AG10803 (cell line): Measurements from ENCODE around the gene TMEM147.

Source experiments
- DNase-seq: peaks from one replicate; pipeline ENCODE4 v3.0.0; 2010; ENCODE audit warnings: low read depth
- H3K4me3 ChIP-seq: 2 replicates; pipeline ENCODE4 v1.5.1; 2011; ENCODE audit warnings: mild to moderate bottlenecking, low read length, control low read depth
- TF ChIP-seq, protein P1 (sequence below): conservative IDR thresholded peaks from 2 replicates; pipeline ENCODE4 v1.5.1; 2011; ENCODE audit warnings: mild to moderate bottlenecking, low read length, control low read depth, inconsistent platforms

The TMEM147 gene

DNA sequence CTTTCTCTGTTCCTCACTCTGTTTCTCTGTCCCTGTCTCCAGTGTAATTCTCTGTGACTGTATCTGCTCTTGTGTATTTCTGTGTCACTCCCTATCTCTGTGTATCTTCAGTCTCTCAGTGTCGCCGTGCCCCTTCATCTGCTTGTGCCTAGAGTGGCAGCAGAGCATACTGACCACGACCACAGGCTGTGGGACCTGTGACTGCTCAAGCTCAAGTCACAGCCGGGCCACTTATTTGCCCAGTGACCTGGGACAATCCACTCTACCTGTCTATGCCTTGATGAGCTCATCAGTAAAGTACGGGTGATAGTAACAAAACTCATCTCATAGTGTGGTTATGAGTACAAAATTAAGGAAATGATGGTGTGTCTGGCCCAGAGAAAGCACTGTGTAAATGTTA is 8.7 kb downstream of the TMEM147 start:
- no peak overlapping the region for H3K4me3 ChIP-seq
- TF ChIP-seq, protein P1, sequence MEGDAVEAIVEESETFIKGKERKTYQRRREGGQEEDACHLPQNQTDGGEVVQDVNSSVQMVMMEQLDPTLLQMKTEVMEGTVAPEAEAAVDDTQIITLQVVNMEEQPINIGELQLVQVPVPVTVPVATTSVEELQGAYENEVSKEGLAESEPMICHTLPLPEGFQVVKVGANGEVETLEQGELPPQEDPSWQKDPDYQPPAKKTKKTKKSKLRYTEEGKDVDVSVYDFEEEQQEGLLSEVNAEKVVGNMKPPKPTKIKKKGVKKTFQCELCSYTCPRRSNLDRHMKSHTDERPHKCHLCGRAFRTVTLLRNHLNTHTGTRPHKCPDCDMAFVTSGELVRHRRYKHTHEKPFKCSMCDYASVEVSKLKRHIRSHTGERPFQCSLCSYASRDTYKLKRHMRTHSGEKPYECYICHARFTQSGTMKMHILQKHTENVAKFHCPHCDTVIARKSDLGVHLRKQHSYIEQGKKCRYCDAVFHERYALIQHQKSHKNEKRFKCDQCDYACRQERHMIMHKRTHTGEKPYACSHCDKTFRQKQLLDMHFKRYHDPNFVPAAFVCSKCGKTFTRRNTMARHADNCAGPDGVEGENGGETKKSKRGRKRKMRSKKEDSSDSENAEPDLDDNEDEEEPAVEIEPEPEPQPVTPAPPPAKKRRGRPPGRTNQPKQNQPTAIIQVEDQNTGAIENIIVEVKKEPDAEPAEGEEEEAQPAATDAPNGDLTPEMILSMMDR: no peak
- no peak for DNase-seq

DNA sequence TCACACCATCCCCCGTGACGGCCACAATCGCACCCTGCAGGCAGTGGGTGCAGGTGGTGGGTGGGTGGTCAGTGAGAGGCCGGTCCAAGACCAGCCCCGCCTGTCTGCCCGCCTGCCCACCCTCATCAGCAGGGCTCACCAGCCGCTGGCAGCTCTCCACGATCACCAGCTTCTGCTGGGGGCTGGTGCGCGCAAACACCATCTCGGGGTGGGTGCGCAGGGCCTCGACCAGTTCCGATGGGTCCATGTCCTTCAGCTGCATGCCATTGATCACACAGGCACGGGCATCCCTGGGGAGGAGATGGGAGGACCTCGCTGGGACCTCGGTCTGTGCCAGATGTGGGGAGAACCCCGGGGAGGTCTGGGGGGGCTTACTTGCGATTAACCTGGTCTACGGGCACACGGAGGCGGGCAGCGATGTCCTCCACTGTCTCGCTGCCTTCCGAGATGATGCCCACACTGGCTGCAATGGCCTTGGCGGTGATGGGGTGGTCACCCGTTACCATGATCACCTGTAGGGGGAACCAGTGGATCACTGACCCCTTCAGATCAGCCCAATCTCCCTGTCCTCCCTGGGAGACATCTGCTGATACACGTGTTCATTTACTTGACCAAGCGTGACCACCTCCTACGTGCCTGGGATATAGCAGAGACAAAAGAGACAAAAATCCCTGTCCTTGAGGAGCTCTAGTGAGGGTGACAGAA is 10.0 kb downstream of the TMEM147 start:
- TF ChIP-seq, protein P1: peak; percentile 45
- DNase-seq: peak; percentile 30
- H3K4me3 ChIP-seq: no peak overlapping the region

DNA sequence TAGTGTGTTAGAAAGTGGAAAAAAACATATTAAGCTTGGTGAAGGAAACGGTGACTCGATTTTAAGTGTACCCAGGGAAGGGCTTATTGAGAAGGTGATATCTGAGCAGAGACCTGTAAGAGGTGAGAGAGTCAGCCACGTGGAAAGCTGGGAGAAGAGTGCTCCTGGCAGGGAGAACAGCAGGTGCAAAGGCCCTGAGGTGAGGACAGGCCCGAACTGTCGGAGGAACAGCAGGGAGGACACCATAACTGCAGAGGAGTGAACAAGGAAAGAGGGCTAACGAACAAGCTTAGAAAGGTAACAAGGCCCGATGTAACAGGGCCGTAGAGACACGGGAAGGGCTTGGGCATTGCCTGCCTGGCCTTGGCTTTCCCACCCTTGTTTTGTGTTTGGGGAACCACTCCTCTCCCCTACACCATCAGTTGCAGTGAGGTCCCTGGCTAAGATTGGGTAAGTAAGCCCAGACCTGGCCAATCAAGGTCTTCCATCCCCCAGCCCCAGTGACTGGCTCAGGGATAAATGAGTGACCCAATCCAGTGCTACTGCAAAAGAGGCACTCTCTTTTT is 10.7 kb downstream of the TMEM147 start:
- no peak overlapping the region for H3K4me3 ChIP-seq
- TF ChIP-seq, protein P1: no peak
- DNase-seq: no peak

DNA sequence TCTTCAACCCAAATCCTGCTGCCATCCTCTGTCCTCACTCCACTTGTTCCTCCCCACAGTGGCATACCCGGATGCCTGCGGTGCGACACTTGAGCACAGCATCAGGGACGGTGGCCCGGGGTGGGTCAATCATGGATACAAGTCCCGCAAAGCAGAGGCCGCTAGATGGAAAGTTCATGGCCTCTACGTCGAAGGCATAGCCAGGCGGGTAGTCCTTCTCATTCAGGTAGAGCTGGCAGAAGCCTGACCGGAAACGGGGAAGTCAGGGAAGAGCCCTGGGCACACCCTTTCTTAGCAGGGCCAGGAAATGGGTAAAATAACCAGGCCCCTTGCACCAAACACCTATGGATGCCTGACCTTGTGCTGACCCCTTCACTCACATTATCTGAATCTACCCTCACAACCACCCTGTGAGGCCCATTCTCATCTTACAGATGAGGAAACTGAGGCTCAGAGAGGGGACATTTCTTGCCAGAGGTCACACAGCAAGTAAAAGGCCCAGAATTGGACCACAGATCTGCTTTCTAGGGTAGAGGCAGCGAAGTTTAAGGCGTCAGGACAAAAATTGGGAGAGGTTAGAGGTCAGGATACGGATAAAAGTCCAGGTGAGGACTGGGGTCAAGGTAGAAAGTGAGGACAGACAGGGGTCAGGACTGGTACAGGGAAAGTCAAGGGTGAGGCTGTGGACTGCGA is 11.6 kb downstream of the TMEM147 start:
- DNase-seq: no peak
- no peak overlapping the region for H3K4me3 ChIP-seq
- TF ChIP-seq, protein P1: no peak

DNA sequence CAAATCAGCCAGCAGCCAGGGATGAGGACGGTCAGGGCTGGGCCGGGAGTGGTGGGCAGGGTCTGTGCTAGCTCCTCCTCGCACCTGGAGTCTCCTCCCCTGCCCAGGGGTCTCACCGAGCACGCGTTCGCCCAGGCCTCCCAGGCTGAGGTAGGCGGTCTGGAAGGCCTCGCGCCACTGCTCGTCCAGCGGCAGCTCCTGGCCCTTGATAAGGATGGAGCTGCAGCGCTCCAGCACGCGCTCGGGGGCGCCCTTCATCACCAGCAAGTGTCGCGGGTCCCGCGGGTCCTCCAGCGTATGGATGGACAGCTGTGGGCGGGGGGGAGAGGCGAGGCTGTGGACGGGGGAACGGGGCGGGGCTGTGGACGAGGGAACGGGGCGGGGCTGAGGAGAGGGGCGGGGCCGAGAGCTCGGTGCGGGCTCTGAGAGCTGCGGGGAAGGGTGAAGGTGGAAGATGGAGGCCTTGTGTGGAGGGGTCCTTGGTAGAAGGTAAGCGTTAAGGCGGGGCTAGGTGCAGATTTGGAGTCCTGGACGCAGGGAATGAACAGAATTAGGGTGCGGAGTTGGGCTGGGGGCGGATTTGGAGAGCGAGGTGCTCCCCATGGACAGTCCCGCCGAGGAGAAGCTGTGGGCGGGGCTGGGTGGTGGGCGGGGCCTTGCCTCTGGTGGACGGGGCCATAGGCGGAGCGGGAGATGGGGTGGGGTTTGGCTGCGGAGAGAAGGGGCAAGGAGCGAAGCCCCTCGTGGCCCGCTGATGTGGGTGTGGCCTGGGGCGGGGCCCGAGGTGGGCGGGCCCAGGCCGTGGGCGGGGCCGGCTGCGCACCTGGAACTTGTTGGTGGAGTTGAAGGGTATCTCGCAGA is 12.3 kb downstream of the TMEM147 start:
- peak overlapping the region; percentile 45 for H3K4me3 ChIP-seq
- DNase-seq: peak; percentile 12
- TF ChIP-seq, protein P1: no peak

DNA sequence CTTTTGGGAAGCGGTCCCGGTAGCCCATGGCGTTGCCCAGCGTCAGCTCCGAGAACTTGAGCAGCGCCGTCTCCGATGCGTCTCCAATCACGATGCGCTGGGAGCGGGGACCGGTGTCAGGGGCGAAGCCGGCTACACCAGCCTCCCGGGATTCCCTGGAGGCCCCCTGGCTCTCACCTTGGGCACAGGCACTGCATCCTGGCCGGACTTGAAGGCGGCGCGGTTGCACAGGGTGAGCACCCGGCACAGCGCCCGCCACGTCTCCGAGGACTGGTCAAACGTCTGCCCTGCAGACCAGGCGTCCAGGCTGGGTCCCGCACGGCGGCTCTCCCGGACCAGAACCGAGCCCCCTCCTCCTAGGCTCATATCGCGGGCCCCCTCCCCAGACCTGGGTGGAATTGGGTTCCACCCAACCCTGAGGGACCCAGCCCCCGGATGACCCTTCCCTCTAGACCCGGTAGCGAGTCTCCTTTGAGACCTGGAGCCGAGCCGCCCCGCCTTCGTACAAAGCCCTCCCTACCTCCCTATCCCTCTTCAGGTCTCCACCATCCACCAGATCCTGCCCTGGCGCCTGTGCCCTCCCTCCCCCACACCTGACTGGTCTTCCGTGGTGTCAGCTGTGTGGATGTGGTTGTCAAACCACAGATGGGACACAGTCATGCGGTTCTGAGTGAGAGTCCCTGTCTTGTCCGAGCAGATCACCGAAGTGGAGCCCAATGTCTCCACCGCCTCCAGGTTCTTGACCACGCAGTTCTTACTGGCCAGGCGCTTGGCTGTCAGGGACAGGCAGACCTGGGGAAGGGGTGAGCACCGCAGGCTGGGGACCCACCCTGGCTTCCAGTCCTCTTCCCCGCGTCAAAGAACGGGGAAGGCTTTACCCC is 13.2 kb downstream of the TMEM147 start:
- TF ChIP-seq, protein P1: no peak
- no peak for DNase-seq
- no peak overlapping the region for H3K4me3 ChIP-seq
